Retinal pigment epithelial cell (primary cell): ENCODE data around the gene ARL8B.

ENCODE experiments used
- DNase-seq: peaks from one replicate; pipeline ENCODE4 v3.0.0-alpha.2; 2010; ENCODE audit warnings: low read depth
- H3K4me3 ChIP-seq: 2 replicates; pipeline ENCODE4 v1.5.1; 2011; ENCODE audit warnings: mild to moderate bottlenecking, low read length, control low read depth, moderate library complexity
- CTCF ChIP-seq: conservative IDR thresholded peaks from 2 replicates; pipeline ENCODE4 v1.5.1; 2011; ENCODE audit warnings: low read depth, low read length, control low read depth, inconsistent platforms

ARL8B gene

GRCh38 chr3:5194341-5194740 lies 72.2 kb downstream of the ARL8B start:
- DNase-seq = no peak
- no peak overlapping the region for H3K4me3 ChIP-seq
- TF ChIP-seq CTCF = no peak

GRCh38 chr3:5194801-5195509 lies 72.9 kb downstream of the ARL8B start:
- peak; percentile 59 for DNase-seq
- no peak overlapping the region for H3K4me3 ChIP-seq
- TF ChIP-seq CTCF = no peak

GRCh38 chr3:5195605-5196004 lies 73.5 kb downstream of the ARL8B start:
- H3K4me3 ChIP-seq = no peak overlapping the region

GRCh38 chr3:5197022-5197421 lies 74.9 kb downstream of the ARL8B start:
- no peak for DNase-seq
- no peak overlapping the region for H3K4me3 ChIP-seq
- no peak for TF ChIP-seq CTCF

More at GRCh38 chr3:5195605-5196004, 73.5 kb downstream of the ARL8B start:
- DNase-seq = no peak
- TF ChIP-seq CTCF = no peak

GRCh38 chr3:5197470-5198312 lies 75.6 kb downstream of the ARL8B start:
- TF ChIP-seq CTCF = no peak
- DNase-seq = no peak
- H3K4me3 ChIP-seq = no peak overlapping the region

- TF ChIP-seq CTCF = no peak
Observed at GRCh38 chr3:5198313-5198677, 76.2 kb downstream of the ARL8B start.

More at GRCh38 chr3:5198313-5198677, 76.2 kb downstream of the ARL8B start:
- DNase-seq = no peak
- H3K4me3 ChIP-seq = no peak overlapping the region
